D721Med (cell line): Measurements from ENCODE around the gene TSPY2.
"Not testable (repeated sequence)": the region's sequence is repeated elsewhere in the genome, so short reads cannot be mapped to it uniquely, and the experiment has no call there.

Experiments
- DNase-seq: peaks from one replicate; pipeline ENCODE4 v3.0.0; 2011; ENCODE audit warnings: low spot score; ENCODE audit not compliant: insufficient read length
- FAIRE-seq: peaks from 2 replicates; lab custom pipeline; 2011; peaks lifted over from hg19 to GRCh38; lab: Jason Lieb, UNC

The TSPY2 gene

GRCh38 chrY:6245923-6246322 lies at the start of gene TSPY2:
Gene TSPY2, plus strand, starts transcription at chrY:6246223. Its CDS starts 46 bp downstream, at chrY:6246269.
- FAIRE-seq, DNase-seq: not testable (repeated sequence)

- FAIRE-seq, DNase-seq: not testable (repeated sequence)
These were observed 36.5 kb upstream of the TSPY2 start for GRCh38 chrY:6209565-6209964.

- not testable (repeated sequence) for DNase-seq, FAIRE-seq
These were observed 29.0 kb upstream of the TSPY2 start for GRCh38 chrY:6217045-6217444.

- not testable (repeated sequence) for FAIRE-seq
These were observed 23.8 kb downstream of the TSPY2 start for GRCh38 chrY:6269839-6270238.

More at GRCh38 chrY:6269839-6270238, 23.8 kb downstream of the TSPY2 start:
- DNase-seq: not testable (repeated sequence)
